Effector CD4-positive, alpha-beta T cell (primary cell): ENCODE data around the gene RTL5.
A peak's percentile ranks its signal among the peaks of the same experiment; 100 is the strongest.

Experiments used
- DNase-seq: peaks from one replicate; pipeline ENCODE4 v3.0.0-alpha.2; 2020

RTL5 gene

GRCh38 chrX:72129661-72130060, 2.1 kb downstream of the RTL5 start:
- no peak for DNase-seq

GRCh38 chrX:72128881-72129280, 2.8 kb downstream of the RTL5 start:
- no peak for DNase-seq

- no peak for DNase-seq
These were observed 3.4 kb downstream of the RTL5 start for GRCh38 chrX:72128183-72128834.

- no peak for DNase-seq
These were observed 4.4 kb downstream of the RTL5 start for GRCh38 chrX:72127332-72127731.

GRCh38 chrX:72126539-72127140, 5.1 kb downstream of the RTL5 start:
- peak; percentile 74 for DNase-seq

- DNase-seq = no peak
These were observed 5.7 kb downstream of the RTL5 start for GRCh38 chrX:72126048-72126415.

GRCh38 chrX:72125331-72126047, 6.2 kb downstream of the RTL5 start:
- DNase-seq = no peak

GRCh38 chrX:72124540-72125201, 7.0 kb downstream of the RTL5 start:
- DNase-seq = no peak

GRCh38 chrX:72123471-72124185, 8.1 kb downstream of the RTL5 start:
- DNase-seq = no peak

GRCh38 chrX:72122621-72123337, 8.9 kb downstream of the RTL5 start:
- DNase-seq = no peak

GRCh38 chrX:72121383-72121782, 10.3 kb downstream of the RTL5 start:
- DNase-seq = no peak

GRCh38 chrX:72120837-72121236, 10.9 kb downstream of the RTL5 start:
- DNase-seq = no peak

GRCh38 chrX:72117636-72118210, 14.0 kb downstream of the RTL5 start:
- DNase-seq = no peak

- no peak for DNase-seq
These were observed 16.3 kb downstream of the RTL5 start for GRCh38 chrX:72115380-72115779.

- no peak for DNase-seq
These were observed 16.9 kb downstream of the RTL5 start for GRCh38 chrX:72114807-72115206.

- no peak for DNase-seq
These were observed 17.4 kb downstream of the RTL5 start for GRCh38 chrX:72114306-72114705.

GRCh38 chrX:72113461-72113860, 18.3 kb downstream of the RTL5 start:
- no peak for DNase-seq

GRCh38 chrX:72110876-72111708, 20.6 kb downstream of the RTL5 start:
- no peak for DNase-seq

- no peak for DNase-seq
These were observed 21.5 kb downstream of the RTL5 start for GRCh38 chrX:72110051-72110875.

- DNase-seq = no peak
These were observed 23.0 kb downstream of the RTL5 start for GRCh38 chrX:72108666-72109065.
